ENCODE data around the gene C6orf141. TPM values are rescaled to one million over a fixed set of nuclear protein-coding genes. Genes with fewer than 3 reads are reported as not detected.

Gene C6orf141
- total and polyA plus RNA-seq, 2 donors (not counting 1 experiment from before 2014, with no cell fraction given) = not detected

DNA sequence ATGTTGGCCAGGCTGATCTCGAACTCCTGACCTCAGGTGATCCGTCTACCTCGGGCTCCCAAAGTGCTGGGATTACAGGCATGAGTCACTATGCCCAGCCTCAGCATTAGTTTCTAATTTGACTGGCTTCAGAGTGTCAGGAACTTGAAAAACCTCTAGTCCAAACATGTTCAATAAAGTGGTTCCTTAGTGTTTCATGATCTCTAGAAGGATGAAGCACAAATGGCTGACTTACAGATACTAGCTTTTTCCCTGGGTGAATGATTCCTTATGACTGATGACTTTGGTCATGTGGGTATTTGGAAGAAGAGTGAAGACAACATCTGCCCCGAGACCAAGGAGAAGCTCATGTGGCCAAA lies 34.3 kb upstream of the C6orf141 start:
- Mint-ChIP-seq H3K27me3 (peaks cover 6% of the 10 kb centered on the region), H3K9me3 (ENCODE audit: insufficient read depth) (no peaks in the 10 kb centered on the region), H3K4me1 (no peaks in the 10 kb centered on the region), H3K27ac (no peak overlapping the region), H3K4me3 (no peak overlapping the region)
- H3K9me3 ChIP-seq (ENCODE audit: control extremely low read depth in 1 of 3, control insufficient read depth in 2 of 3, insufficient read depth in 1 of 3, low read length in 2 of 3) = no peaks in the 10 kb centered on the region
- no peak overlapping the region for H3K4me2 ChIP-seq (replicated peaks; ENCODE audit: low read depth, low read length, poor library complexity, severe bottlenecking)
- no peaks in the 10 kb centered on the region for H3K36me3 ChIP-seq (replicated peaks in 1 of 2; ENCODE audit: control extremely low read depth in 1 of 2, control insufficient read depth in 1 of 2, extremely low read depth in 1 of 2, insufficient read depth in 2 of 2, low read length in 1 of 2)
- H3K4me1 ChIP-seq (ENCODE audit: control insufficient read depth in 2 of 2, insufficient read depth in 2 of 2, low read length in 2 of 2) = no peaks in the 10 kb centered on the region
- H4K20me1 ChIP-seq (ENCODE audit: control insufficient read depth, insufficient read depth, low read length, poor library complexity, severe bottlenecking) = no peaks in the 10 kb centered on the region
- POLR2A ChIA-PET = no interaction called here
- no peaks in the 10 kb centered on the region for H3K27me3 ChIP-seq (replicated peaks in 1 of 4; ENCODE audit: control extremely low read depth in 1 of 4, control insufficient read depth in 3 of 4, insufficient read depth in 4 of 4, low read length in 3 of 4)
- CTCF ChIA-PET = no interaction called here
- H3K4me3 ChIP-seq (ENCODE audit: control extremely low read depth in 1 of 5, extremely low read depth in 1 of 5, insufficient read depth in 1 of 5, low read depth in 2 of 5, low read length in 4 of 5) = no peak overlapping the region
- DNase-seq = no peak
- intact Hi-C loops (cut with micrococcal nuclease) = no loop called here
- H3K9ac ChIP-seq (ENCODE audit: low read length) = no peak overlapping the region
- H2AFZ ChIP-seq (ENCODE audit: insufficient read depth, low read depth, low read length, poor library complexity, severe bottlenecking) = no peak overlapping the region
- H3K27ac ChIP-seq (ENCODE audit: low read length in 2 of 2) = no peak overlapping the region
- no peaks in the 10 kb centered on the region for H3K79me2 ChIP-seq (ENCODE audit: control insufficient read depth, insufficient read depth, low read length)
- no peak for ATAC-seq (ENCODE audit: low read depth)
- TF ChIP-seq EZH2 (IDR thresholded peaks at IDR 0.05; ENCODE audit: borderline replicate concordance, insufficient read depth, low read depth, low read length, poor library complexity, severe bottlenecking) = no peak
- TF ChIP-seq, protein P1, sequence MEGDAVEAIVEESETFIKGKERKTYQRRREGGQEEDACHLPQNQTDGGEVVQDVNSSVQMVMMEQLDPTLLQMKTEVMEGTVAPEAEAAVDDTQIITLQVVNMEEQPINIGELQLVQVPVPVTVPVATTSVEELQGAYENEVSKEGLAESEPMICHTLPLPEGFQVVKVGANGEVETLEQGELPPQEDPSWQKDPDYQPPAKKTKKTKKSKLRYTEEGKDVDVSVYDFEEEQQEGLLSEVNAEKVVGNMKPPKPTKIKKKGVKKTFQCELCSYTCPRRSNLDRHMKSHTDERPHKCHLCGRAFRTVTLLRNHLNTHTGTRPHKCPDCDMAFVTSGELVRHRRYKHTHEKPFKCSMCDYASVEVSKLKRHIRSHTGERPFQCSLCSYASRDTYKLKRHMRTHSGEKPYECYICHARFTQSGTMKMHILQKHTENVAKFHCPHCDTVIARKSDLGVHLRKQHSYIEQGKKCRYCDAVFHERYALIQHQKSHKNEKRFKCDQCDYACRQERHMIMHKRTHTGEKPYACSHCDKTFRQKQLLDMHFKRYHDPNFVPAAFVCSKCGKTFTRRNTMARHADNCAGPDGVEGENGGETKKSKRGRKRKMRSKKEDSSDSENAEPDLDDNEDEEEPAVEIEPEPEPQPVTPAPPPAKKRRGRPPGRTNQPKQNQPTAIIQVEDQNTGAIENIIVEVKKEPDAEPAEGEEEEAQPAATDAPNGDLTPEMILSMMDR (IDR thresholded peaks at IDR 0.05) = no peak
- WGBS (ENCODE audit: insufficient coverage) = 63% methylated on average over 3 of the region's 4 CpGs

GRCh38 chr6:49517919-49518318 lies 32.5 kb upstream of the C6orf141 start:
- POLR2A ChIA-PET = no interaction called here

More at GRCh38 chr6:49517919-49518318, 32.5 kb upstream of the C6orf141 start:
- no peaks in the 10 kb centered on the region for H3K27me3 ChIP-seq (replicated peaks in 1 of 4; ENCODE audit: control extremely low read depth in 1 of 4, control insufficient read depth in 3 of 4, insufficient read depth in 4 of 4, low read length in 3 of 4)
- no peaks in the 10 kb centered on the region for H3K79me2 ChIP-seq (ENCODE audit: control insufficient read depth, insufficient read depth, low read length)
- H3K4me2 ChIP-seq (replicated peaks; ENCODE audit: low read depth, low read length, poor library complexity, severe bottlenecking) = no peak overlapping the region
- H3K9me3 ChIP-seq (ENCODE audit: control extremely low read depth in 1 of 3, control insufficient read depth in 2 of 3, insufficient read depth in 1 of 3, low read length in 2 of 3) = no peaks in the 10 kb centered on the region
- peaks cover 6% of the 10 kb centered on the region for H3K27me3 Mint-ChIP-seq
- H2AFZ ChIP-seq (ENCODE audit: insufficient read depth, low read depth, low read length, poor library complexity, severe bottlenecking) = no peak overlapping the region
- H3K9ac ChIP-seq (ENCODE audit: low read length) = no peak overlapping the region
- H3K9me3 Mint-ChIP-seq (ENCODE audit: insufficient read depth) = no peaks in the 10 kb centered on the region
- H3K36me3 ChIP-seq (replicated peaks in 1 of 2; ENCODE audit: control extremely low read depth in 1 of 2, control insufficient read depth in 1 of 2, extremely low read depth in 1 of 2, insufficient read depth in 2 of 2, low read length in 1 of 2) = no peaks in the 10 kb centered on the region
- intact Hi-C loops (cut with micrococcal nuclease) = no loop called here
- no peaks in the 10 kb centered on the region for H4K20me1 ChIP-seq (ENCODE audit: control insufficient read depth, insufficient read depth, low read length, poor library complexity, severe bottlenecking)
- CTCF ChIA-PET = interaction anchor here (0.6 kb wide), 1 partner anchor 14 kb away, joined by 5 read pairs; no protein-coding TSS in a partner anchor
- 92% methylated on average over 2 of the region's 2 CpGs for WGBS (ENCODE audit: insufficient coverage)
- H3K4me1 Mint-ChIP-seq = no peaks in the 10 kb centered on the region
- no peak overlapping the region for H3K4me3 ChIP-seq (ENCODE audit: control extremely low read depth in 1 of 5, extremely low read depth in 1 of 5, insufficient read depth in 1 of 5, low read depth in 2 of 5, low read length in 4 of 5)
- no peak overlapping the region for H3K27ac ChIP-seq (ENCODE audit: low read length in 2 of 2)
- no peak for DNase-seq
- H3K27ac Mint-ChIP-seq = no peak overlapping the region
- no peak for ATAC-seq (ENCODE audit: low read depth)
- TF ChIP-seq, protein P1 (IDR thresholded peaks at IDR 0.05) = no peak
- TF ChIP-seq EZH2 (IDR thresholded peaks at IDR 0.05; ENCODE audit: borderline replicate concordance, insufficient read depth, low read depth, low read length, poor library complexity, severe bottlenecking) = no peak
- H3K4me1 ChIP-seq (ENCODE audit: control insufficient read depth in 2 of 2, insufficient read depth in 2 of 2, low read length in 2 of 2) = no peaks in the 10 kb centered on the region
- H3K4me3 Mint-ChIP-seq = no peak overlapping the region
